Measurements from ENCODE around the gene PTPRG. TPM values are rescaled to one million over a fixed set of nuclear protein-coding genes. Genes with fewer than 3 reads are reported as not detected.

The PTPRG gene
- total RNA-seq, 1 experiment from 2014 or later, result 32.1 TPM

GRCh38 chr3:61774279-61774890, 213.0 kb downstream of the PTPRG start:
- no peak for TF ChIP-seq TCF7L2 (IDR thresholded peaks at IDR 0.05; ENCODE audit: borderline replicate concordance, extremely low read depth, insufficient read depth, insufficient read length)
- no peak for TF ChIP-seq CTCF (IDR thresholded peaks at IDR 0.05 in 2 of 3, conservative IDR thresholded peaks at IDR 0.05 in 1 of 3; ENCODE audit: borderline replicate concordance in 1 of 3, insufficient read depth in 1 of 3, low read depth in 2 of 3, low read length in 2 of 3)
- no peak for TF ChIP-seq ZNF274 (IDR thresholded peaks at IDR 0.05; ENCODE audit: low read depth, low read length)
- TF ChIP-seq MAX (IDR thresholded peaks at IDR 0.05), result no peak
- TF ChIP-seq RAD21 (IDR thresholded peaks at IDR 0.05; ENCODE audit: low read depth), result no peak
- TF ChIP-seq YY1 (IDR thresholded peaks at IDR 0.05; ENCODE audit: extremely low read depth, insufficient replicate concordance, low read depth, low read length), result no peak
- no peak for TF ChIP-seq EGR1 (IDR thresholded peaks at IDR 0.05; ENCODE audit: low read depth)
- TF ChIP-seq POLR2A (IDR thresholded peaks at IDR 0.05; ENCODE audit: borderline replicate concordance, extremely low read depth, insufficient read depth, insufficient read length), result no peak
- Histone ChIP-seq H3K4me1 (ENCODE audit: control insufficient read depth in 1 of 2, insufficient read depth in 2 of 2, low read length in 2 of 2) (no peaks in the 10 kb centered on the region), H3K79me2 (ENCODE audit: insufficient read depth, low read length) (no peaks in the 10 kb centered on the region), H3K36me3 (ENCODE audit: control insufficient read depth in 1 of 2, insufficient read depth in 2 of 2, low read length in 2 of 2) (no peaks in the 10 kb centered on the region), H2AFZ (ENCODE audit: low read depth, low read length, poor library complexity, severe bottlenecking) (no peak overlapping the region), H4K20me1 (ENCODE audit: insufficient read depth) (no peaks in the 10 kb centered on the region; the same call in 1 of the 2 replicates), H3K4me3 (replicated peaks in 1 of 2; ENCODE audit: low read depth in 1 of 2, low read length in 2 of 2) (no peak overlapping the region), H3K9me3 (ENCODE audit: control insufficient read depth in 1 of 2, insufficient read depth in 1 of 2, low read depth in 1 of 2, low read length in 2 of 2) (no peaks in the 10 kb centered on the region), H3K27me3 (ENCODE audit: insufficient read depth, low read length) (no peaks in the 10 kb centered on the region), H3K27ac (ENCODE audit: low read depth, low read length) (no peak overlapping the region), H3K9me2 (ENCODE audit: insufficient read depth) (no peaks in the 10 kb centered on the region), H3K9ac (ENCODE audit: low read length) (no peak overlapping the region), H3K4me2 (ENCODE audit: low read length) (no peak overlapping the region)
- ATAC-seq, result no peak
- ChIA-PET CTCF (no interaction called here), POLR2A (no interaction called here), RAD21 (ENCODE audit: low non-redundant PET in 1 of 2, low total read pairs in 2 of 2, uncharacterized antibody in 2 of 2, unreplicated experiment in 2 of 2) (no interaction called here)
- no TSS peak for BruUV-seq (replicated peaks)
- no peak for DNase-seq (ENCODE audit: low read depth, low spot score)
- intact Hi-C loops (cut with micrococcal nuclease), result no loop called here
